Measurements from ENCODE around the gene BMP3. TPM values are rescaled to one million over a fixed set of nuclear protein-coding genes. Genes with fewer than 3 reads are reported as not detected.

The BMP3 gene
- total RNA-seq = under 0.01 and 0.09 TPM in 2 replicates

DNA sequence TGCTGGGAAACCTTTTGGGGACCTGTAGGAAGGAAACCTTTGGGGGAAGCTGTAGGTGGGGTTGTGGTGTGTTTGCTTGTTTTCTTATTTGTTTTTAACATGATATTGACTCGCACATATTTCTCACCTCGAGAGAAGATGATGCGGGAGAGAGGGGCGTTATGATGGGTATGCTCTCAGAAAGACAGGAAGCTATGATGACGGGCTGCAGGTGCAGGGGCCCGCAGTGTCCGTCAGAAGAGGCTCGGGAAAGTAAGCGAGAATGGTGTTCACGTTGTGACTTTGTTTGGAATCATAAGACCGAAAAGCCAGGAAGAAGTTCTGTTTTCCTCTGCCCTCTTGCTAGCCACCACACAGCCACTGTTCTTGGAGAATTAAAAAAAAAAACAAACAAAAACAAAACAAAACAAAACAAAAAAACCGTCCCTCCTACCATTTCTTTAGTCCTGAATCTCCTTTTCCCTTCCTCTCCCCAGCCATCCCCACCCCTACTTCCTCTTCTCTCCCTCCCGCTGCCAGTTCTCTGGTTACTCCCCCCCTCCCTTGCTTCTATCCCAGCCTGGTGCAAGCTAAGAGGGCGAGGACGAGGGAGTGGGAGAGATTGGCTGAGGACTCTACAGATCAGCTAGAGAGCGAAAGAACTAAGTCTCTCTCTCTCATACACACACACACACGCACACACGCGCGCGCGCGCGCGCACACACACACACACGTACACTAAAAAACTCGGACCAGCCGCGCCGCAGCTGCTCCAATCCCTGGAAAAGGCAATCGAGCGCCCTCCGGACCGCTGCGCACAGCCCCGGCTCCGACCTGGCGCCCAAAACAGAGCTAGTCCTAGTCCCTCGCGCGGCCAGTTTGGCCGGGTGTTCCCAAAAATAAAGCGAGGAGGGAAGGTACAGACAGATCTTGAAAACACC lies at the start of gene BMP3:
Gene BMP3 (plus strand): TSS at position 648 of the 920 bp plus-strand sequence. CDS start 577 bp downstream, outside the sequence.

Other genes starting within 250 kb of the BMP3 start
- gene PRKG2, start 184.5 kb downstream of the BMP3 start, total RNA-seq = 4.6 and 5.7 TPM in 2 replicates

Measured in smooth muscle cell of bladder (primary cell).